GM13977 (cell line): ENCODE data around the gene EID2B.

ENCODE experiments used
- DNase-seq: peaks from one replicate; pipeline ENCODE4 v3.0.0; 2012; ENCODE audit warnings: low spot score
- in situ Hi-C: fragments of 300-500 bp; cut with MboI; formaldehyde crosslinking; loops from one replicate; pipeline ENCODE4 v1.12.0; 2022; ENCODE audit warnings: low sequenced_read_pairs, low pct_unique_long_range_greater_than_20kb, mixed read lengths, inconsistent platforms; ENCODE audit not compliant: unreplicated experiment
- TF ChIP-seq, protein P1 (sequence below): IDR thresholded peaks from 2 replicates; pipeline ENCODE4 v1.5.1; 2012; ENCODE audit warnings: mild to moderate bottlenecking, control low read depth; ENCODE audit not compliant: insufficient read depth; ENCODE audit errors: extremely low read depth, missing control alignments

Gene EID2B

DNA sequence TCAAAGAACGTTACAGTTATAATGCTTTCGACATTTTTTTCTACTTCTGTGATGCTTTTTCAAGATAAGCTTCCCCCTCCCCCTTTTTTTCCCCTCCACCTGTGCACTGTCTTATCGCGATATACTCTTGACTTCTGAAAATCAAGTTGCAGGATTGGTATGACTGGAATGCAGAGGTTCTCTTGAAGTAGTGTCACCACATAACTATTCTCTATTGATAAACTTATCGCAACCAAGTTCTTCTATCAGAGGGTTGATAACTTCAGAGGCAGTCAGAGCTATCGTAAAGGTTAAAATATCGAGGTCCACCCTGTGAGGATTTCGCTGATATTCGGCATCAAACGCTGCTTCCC is 6.5 kb upstream of the EID2B start:
- in situ Hi-C loops: loop anchor here (10.0 to 25.0 kb wide), 2 partner anchors 104 to 427 kb away; partner anchors contain the start of gene RPS16
- TF ChIP-seq, protein P1, sequence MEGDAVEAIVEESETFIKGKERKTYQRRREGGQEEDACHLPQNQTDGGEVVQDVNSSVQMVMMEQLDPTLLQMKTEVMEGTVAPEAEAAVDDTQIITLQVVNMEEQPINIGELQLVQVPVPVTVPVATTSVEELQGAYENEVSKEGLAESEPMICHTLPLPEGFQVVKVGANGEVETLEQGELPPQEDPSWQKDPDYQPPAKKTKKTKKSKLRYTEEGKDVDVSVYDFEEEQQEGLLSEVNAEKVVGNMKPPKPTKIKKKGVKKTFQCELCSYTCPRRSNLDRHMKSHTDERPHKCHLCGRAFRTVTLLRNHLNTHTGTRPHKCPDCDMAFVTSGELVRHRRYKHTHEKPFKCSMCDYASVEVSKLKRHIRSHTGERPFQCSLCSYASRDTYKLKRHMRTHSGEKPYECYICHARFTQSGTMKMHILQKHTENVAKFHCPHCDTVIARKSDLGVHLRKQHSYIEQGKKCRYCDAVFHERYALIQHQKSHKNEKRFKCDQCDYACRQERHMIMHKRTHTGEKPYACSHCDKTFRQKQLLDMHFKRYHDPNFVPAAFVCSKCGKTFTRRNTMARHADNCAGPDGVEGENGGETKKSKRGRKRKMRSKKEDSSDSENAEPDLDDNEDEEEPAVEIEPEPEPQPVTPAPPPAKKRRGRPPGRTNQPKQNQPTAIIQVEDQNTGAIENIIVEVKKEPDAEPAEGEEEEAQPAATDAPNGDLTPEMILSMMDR: no peak
- DNase-seq: no peak

DNA sequence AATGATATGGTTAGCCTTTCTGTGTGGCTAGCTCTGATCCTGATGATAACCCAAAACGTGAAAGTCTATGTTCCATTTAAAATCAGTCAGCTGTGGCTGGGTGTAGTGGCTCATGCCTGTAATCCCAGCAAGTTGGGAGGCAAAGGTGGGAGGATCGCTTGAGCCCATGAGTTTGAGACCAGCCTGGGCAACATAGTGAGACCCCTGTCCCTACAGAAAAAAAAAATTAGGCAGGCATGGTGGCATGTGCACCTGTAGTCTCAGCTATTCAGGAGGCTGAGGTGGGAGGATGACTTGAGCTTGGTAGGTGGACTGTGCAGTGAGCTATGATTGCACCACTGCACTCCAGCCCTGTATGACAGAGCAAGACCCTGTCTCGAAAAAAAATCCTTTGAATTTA is 1.1 kb upstream of the EID2B start:
- TF ChIP-seq, protein P1: no peak
- no peak for DNase-seq
- in situ Hi-C loops: loop anchor here (10.0 to 25.0 kb wide), 2 partner anchors 99 to 421 kb away; partner anchors contain the start of gene RPS16

GRCh38 chr19:39533003-39533512 is 406 bp upstream of the EID2B start:
- no peak for DNase-seq
- in situ Hi-C loops: loop anchor here (10.0 to 25.0 kb wide), 2 partner anchors 98 to 421 kb away; partner anchors contain the start of gene RPS16
- TF ChIP-seq, protein P1: no peak

GRCh38 chr19:39531834-39532232 is 819 bp downstream of the EID2B start:
- no peak for DNase-seq
- TF ChIP-seq, protein P1: no peak
- in situ Hi-C loops: loop anchor here (10.0 to 25.0 kb wide), 2 partner anchors 97 to 420 kb away; partner anchors contain the start of gene RPS16

- DNase-seq: no peak
- TF ChIP-seq, protein P1: no peak
- in situ Hi-C loops: loop anchor here (25.0 kb wide), 1 partner anchor 413 kb away; no protein-coding TSS in a partner anchor
Measured at GRCh38 chr19:39525205-39525604, 7.4 kb downstream of the EID2B start.

GRCh38 chr19:39524495-39524894 is 8.2 kb downstream of the EID2B start:
- DNase-seq: no peak
- in situ Hi-C loops: no loop called here
- TF ChIP-seq, protein P1: no peak
